Tibial nerve (tissue), 4 donors: ENCODE data around the gene CFAP47.
"Not testable (repeated sequence)": the region's sequence is repeated elsewhere in the genome, so short reads cannot be mapped to it uniquely, and the experiment has no call there.

ENCODE experiments used
- EP300 ChIP-seq, 2 donors: sonication (generic); formaldehyde crosslinking; IDR thresholded peaks; one replicate each; pipeline ENCODE4 v1.6.1; 2017; ENCODE audit warnings: antibody characterized with exemption in 2 of 2, mild to moderate bottlenecking in 1 of 2
- POLR2A ChIP-seq, 2 donors: fragments of 450-650 bp; IDR thresholded peaks; one replicate each; pipeline ENCODE4 v1.6.1; 2017; ENCODE audit warnings: antibody characterized with exemption in 2 of 2, mild to moderate bottlenecking in 2 of 2, moderate library complexity in 2 of 2
- TF ChIP-seq, protein P1 (sequence below), 5 experiments: fragments of 200-600 bp in 3 of 5; fragments of 450-650 bp in 2 of 5; sonication (generic) in 3 of 5; IDR thresholded peaks; one replicate each; pipeline ENCODE4 v1.5.1; 2016 to 2019; ENCODE audit warnings: antibody characterized with exemption in 5 of 5, mild to moderate bottlenecking in 3 of 5, moderate library complexity in 2 of 5

DNA sequence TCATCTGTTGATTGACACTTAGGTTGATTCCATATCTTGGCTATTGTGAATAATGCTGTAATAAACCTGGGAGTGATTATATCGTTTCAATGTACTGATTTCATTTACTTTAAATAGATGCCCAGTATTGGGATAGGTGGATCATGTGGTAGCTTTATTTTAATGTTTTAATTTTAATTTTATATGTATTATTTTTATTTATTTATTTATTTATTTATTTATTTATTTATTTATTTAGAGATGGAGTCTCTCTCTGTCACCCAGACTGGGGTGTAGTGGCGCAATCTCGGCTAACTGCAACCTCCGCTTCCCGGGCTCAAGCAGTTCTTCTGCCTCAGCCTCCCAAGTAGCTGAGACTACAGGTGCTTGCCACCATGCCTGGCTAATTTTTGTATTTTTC lies 155.5 kb downstream of the CFAP47 start:
- TF ChIP-seq, protein P1, sequence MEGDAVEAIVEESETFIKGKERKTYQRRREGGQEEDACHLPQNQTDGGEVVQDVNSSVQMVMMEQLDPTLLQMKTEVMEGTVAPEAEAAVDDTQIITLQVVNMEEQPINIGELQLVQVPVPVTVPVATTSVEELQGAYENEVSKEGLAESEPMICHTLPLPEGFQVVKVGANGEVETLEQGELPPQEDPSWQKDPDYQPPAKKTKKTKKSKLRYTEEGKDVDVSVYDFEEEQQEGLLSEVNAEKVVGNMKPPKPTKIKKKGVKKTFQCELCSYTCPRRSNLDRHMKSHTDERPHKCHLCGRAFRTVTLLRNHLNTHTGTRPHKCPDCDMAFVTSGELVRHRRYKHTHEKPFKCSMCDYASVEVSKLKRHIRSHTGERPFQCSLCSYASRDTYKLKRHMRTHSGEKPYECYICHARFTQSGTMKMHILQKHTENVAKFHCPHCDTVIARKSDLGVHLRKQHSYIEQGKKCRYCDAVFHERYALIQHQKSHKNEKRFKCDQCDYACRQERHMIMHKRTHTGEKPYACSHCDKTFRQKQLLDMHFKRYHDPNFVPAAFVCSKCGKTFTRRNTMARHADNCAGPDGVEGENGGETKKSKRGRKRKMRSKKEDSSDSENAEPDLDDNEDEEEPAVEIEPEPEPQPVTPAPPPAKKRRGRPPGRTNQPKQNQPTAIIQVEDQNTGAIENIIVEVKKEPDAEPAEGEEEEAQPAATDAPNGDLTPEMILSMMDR (IDR thresholded peaks at IDR 0.05): not testable (repeated sequence)
- not testable (repeated sequence) for TF ChIP-seq POLR2A, EP300 (IDR thresholded peaks at IDR 0.05)
